GM19193 (cell line): Measurements from ENCODE around the gene KIAA1328.

Experiments used
- POLR2A ChIP-seq: IDR thresholded peaks from 4 replicates; pipeline ENCODE4 v1.6.1; 2011; ENCODE audit not compliant: insufficient read depth, insufficient read length; ENCODE audit errors: extremely low read depth

KIAA1328 gene

DNA sequence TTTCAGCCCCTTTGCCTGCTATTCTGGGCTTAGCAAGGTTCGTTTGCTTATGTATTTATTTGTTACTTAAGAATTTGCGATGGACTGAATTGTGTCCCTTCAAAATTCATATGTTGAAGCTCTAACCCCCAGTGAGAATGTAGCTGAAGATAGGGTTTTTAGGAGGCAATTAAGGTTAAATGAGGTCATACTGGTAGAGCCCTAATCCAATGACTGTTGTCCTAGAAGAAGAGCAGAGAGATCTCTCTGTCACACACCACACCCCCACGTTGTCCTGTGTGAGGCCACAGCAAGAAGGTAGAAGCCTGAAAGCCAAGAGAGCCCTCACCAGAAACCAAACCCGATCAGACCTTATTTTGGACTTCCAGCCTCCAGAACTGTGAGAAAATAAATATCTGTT, 66.7 kb downstream of the KIAA1328 start:
- no peak for TF ChIP-seq POLR2A

DNA sequence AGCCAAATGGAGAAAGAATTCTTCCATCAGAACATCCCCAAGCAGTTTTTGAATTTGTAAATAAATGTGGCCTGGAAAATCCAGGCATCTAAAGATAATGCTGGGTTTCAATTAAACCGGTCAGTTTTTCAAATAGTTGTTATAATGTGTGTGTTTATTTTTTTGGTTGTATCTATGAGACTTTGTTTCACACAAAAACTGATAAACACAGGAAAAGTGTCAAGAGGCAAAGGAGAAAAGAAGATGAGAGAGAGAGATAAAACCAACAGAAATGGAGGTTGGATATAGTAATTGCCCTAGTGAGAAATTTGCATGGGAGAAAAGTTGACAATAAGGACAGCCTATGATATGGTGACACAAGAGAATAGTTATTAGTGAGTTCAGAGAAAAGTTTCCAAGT, 68.3 kb downstream of the KIAA1328 start:
- no peak for TF ChIP-seq POLR2A

DNA sequence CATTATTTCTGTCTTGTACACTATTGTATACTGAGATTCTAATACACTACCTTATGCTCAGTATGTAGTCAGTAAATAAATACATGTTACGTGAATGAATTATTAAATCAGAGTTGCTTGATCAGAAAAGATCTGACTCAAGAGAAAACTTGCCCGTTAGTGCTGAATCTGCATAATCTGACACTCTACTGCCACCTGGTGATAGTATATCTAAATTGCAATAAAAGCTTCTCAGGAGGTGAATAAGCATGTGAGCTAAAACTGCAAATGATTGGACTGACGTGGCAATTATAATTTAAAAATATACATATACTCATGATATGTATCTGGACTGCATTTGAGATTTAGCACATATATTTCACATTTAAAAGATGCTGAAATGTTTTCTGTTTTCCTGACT, 70.4 kb downstream of the KIAA1328 start:
- no peak for TF ChIP-seq POLR2A

DNA sequence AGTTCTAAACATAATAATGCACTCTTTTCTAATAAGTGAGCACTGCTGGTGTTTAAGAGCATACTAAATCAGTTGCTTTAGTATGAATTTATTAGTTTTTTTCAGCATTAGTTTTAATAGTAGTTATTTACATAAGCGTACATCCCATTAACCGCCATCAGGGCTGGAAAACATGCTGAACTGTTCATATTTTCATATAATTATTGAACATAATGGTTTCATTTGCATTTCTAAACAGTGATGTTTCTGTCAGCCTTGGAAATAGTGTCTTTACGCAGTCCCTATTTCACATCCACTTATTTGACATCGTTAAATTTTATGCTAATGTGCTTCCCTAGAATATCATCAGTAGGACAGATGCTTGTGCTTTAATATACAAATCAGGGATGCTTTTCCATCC, 71.5 kb downstream of the KIAA1328 start:
- TF ChIP-seq POLR2A = no peak

DNA sequence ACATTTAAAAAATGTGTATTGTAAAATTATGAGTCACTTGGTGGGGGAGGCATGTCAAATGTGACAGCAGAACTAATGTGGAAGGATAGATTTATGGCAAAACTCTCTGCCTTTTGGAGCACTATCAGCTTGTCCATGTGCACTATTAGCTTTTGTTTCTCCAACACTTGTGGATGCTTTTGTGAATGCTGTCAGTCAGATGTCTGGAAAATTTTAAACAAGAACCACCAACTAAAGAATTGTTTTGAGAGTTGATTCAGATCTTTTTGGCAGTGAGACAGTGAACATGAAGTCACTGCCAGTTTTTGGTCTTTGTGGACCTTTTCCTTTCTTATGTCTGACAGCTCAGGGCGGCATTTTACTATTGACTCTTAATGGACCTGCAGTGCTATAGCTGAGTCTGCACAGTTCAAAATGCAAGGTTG, 72.4 kb downstream of the KIAA1328 start:
- no peak for TF ChIP-seq POLR2A

DNA sequence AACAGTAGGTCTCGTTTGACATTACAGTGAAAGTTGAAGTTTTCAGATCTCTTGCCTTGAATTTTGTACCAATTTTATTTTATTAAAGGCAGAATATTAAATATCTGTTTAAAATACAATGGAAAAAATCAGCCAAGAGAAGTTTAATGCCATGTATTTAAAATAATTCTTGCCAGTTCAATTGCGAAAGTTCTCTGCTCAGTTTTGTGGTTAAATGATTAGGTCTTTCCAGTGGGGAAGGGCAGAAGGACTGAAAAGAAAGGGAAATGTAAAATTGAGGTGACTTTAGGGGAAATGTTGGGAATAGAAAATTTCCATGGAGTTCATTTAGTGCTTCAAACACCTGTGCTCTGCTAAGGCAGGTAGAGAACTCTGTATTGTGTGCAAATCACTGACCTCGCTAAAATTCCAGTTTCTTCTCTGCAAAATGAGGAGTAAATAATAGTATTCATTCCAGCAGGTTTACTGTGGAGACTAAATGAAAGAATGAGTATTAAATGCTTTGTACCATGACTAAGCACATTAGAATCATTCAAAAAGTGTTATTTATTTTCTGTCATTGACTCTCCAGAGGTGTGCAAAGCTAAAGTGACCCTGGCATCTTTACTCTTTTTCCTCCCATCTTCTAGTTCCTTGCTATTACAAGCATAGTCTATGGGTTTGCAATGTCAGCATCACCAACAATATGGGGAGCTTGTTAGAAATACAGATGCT, 74.4 kb downstream of the KIAA1328 start:
- TF ChIP-seq POLR2A = no peak

DNA sequence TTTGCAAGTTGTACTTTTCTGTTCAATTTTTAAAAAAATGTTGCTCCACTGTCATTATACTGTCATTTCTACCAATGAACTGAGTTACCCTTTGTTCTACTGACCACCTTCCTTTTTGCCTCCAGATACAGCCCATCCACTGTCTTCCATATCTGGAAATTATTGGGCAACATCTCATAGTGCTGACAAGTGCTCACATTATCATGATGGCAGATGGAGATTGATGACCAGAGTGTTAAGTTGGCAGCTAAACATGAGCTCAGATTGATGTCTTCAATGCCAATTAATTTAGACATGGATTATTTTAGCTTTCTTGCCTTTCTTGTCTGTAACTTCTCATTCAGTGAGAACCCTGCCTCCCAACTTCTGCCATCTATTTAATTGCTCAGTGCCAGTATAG, 76.6 kb downstream of the KIAA1328 start:
- no peak for TF ChIP-seq POLR2A

DNA sequence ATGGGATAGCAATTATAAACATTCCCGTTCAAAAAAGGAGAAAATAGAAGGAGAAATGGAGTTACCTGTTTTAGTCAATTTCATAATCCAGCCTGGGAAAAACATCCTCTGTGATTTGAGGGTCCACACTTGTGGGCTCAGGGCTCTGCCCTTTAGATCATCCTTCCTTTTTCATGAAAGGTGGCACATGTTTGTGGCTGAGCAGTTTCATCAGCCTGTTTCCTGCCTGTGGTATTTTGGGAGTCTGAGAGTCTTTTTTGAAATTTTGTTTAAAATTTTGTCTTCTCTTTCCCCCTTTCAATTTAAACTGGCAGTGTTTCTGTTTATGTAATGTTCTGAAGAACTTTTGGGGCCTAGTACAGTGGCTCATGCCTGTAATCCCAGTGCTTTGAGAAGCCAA, 84.0 kb downstream of the KIAA1328 start:
- TF ChIP-seq POLR2A = no peak

DNA sequence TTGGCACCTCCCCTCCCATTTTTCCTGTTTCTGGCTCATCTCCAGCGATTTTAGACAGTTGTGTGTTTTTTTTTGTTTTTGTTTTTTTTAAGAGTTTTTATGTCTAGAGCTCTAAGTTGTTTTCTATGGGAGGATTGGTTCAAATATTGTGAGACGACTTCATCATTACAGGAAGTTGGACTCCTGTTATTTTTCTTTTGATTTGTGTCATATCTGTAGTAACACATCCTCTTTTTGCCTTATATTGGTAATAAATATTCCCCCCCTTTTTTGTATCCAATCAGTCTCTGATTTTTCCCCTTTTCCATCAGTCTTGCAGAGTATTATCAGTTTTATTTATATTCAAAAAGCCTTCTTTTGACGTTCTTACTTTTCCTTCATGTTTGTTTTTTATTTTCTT, 89.0 kb downstream of the KIAA1328 start:
- TF ChIP-seq POLR2A = no peak

DNA sequence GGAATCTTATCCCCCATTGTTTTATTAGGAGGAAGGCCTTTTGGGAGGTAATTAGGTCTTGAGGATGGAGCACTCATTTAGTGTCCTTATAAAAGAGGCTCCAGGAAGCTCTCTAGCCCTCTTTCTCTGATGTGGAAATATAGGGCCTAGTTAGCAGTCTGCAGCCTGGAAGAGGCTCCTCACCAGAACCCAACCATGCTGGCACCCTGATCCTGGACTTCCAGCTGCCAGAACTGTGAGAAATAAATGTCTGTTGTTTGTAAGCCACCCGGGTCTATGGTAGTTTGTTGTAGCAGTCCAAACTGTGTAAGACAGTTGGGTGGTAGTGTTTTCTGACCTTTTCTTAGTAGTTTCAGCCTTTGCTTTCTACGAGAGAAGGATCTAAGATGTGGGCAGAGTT, 100.7 kb downstream of the KIAA1328 start:
- no peak for TF ChIP-seq POLR2A

DNA sequence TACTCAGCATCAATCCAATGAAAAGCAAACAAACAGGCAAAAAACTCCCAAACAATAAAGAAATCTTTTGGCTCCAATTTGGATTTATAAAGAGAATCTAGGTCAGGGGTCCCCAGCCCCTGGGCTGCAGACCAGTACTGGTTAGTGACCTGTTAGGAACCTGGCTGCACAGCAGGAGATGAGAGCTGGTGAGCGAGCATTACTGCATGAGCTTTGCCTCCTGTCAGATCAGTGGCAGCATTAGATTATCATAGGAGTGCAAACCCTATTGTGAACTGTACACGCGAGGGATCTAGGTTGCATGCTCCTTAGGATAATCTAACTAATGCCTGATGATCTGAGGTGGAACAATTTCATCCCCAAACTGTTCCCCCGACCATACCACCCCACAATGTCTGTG, 102.2 kb downstream of the KIAA1328 start:
- no peak for TF ChIP-seq POLR2A

DNA sequence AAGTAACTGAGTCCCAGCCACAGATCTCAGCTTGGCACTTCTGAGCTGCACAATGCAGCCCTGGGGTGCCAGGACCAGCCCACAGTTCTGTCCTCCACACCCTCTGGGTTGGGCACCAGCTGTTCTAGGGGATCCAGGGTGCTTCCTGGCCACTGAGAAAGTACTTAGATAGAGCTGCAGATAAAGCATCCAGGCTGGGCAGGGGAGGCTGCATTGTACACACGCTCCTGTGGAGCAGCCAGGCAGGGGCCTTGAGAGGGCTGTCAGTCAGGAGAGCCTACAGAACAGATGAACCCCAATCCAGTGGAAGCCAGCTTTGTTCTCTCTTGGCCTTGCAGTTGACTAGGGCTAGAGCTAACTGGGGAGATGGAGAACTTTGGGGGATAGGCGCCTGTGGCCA, 104.6 kb downstream of the KIAA1328 start:
- TF ChIP-seq POLR2A = no peak

DNA sequence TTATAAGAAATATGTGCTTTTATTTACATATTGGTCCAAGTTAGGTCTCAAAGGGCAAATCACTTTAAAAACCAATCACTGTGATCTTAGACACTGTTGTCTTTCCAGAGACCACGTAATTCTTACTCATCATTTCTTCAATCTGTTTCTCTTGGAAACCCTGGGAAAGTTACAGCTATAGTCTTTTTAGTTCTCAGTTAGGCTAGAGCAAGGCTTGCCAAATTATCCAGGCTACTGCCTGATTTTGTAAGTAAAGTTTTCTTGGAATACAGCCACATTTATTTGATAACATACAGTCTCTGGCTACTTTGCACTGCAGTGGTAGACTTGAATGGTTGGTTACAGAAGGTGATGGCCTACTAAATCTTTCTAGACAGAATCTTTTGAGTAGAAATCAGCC, 106.0 kb downstream of the KIAA1328 start:
- no peak for TF ChIP-seq POLR2A

DNA sequence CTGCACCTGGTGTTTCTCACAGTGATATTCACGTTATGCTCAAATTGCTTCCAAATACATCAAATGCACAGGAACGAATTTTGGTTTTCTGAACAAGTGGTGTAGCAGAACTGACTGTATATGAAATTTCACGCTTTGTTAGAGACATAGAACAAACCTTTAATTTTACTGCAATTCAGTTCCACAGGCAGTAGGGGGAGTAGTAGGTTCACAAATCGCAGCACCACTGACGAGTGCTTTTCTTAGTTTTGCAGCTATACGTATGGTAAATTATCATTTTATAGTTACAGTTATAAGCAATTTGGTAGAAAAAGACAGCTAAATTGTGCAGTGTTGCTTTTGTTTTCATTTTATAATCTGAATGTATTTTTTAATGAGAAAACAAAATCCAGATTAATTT, 113.3 kb downstream of the KIAA1328 start:
- no peak for TF ChIP-seq POLR2A

DNA sequence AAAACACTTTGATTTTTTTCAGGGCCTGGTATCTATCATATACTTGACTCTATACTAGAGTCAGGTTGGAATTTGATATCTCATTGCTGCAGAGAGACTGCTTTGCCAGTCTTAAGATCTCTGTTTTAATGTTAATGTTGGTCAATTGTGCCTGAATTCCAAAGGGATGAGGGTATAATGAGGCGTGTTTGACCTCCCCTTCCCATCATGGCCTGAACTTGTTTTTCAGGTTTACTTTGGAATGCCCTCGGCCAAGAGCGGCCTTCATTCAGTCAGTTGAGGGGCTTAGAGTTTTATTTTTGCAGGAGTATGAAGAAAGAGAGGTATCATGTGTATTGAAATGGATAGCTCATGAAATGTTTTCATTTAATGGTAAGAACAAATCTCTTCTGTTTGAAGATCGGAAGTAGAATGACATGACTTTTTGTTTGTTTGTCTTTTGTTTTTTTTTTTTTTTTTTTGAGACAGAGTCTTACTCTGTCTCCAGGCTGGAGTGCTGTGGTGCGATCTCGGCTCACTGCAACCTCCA, 119.0 kb downstream of the KIAA1328 start:
- no peak for TF ChIP-seq POLR2A

DNA sequence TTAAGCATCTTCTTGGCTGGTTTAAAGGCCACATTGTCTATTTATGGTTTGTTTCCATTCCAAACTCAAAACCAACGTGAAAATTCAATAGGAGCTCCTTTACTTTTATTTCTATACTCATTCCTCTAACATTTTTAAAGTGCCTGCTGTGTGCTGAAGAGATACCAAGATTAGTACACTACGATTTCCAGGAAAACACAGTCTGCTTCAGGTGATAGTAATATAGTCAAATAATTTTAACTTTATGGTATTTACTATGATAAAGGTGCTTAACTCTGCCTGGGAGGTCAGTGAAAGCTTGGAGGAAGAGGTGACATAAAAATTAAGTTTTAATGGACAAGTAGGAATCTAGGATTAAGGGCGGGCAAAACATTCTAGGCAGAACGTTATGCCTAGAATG, 121.4 kb downstream of the KIAA1328 start:
- no peak for TF ChIP-seq POLR2A

DNA sequence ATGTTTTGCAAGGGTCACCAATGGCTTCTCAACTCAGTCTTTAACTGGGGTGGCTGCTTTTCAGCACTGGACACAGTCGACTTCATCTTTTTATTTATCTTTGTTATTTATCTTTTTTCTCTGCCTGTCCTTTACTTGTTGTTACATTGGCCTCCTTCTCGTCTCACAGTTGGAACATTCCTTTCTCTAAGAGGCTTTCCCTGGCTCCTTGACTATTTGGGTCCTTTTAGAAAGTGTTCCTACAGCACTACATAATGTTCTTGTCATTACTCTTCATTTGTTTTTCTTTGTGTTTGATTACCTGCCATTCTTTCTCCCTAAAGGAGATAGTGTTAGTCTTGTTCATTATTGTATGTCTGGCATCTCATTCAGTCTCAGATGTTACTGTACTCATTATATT, 122.0 kb downstream of the KIAA1328 start:
- no peak for TF ChIP-seq POLR2A
